ENCODE results near the gene ISM2.

DNA sequence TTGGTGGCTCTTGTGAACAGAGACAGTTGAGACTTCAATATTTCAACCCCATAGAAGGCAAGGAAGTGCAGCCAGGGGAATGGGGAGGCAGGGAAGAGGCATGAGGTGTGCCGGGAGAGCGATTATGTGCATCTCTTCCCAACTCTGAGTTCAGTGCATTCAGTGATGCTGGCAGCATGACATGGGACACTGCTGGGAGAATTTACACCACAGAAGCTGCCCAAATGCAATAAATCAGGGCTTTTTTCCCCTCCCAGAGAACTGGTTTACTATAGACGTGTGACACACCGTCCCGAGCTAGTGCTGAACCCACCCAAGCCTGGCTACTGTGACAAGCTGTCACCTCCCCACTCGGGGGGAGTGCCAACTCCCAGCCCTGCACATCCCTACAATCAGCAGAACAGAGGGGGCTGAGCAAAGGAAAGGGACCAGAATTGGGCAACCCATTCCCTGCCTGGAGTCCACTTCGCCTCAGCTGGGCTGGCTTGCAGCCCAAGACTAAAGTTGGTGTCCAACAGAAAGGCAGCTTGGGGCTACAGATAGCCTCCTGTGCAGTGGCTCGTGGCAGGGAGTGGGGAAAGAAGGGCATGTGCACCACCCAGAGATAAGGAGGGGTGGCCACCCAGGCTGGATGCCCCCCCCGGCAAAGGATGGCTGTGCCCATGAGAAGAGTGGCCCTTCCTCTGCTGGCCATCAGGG is 24.0 kb downstream of the ISM2 start:
- TF ChIP-seq CTCF (IDR thresholded peaks at IDR 0.05), result no peak
- no peak for TF ChIP-seq POLR2A (IDR thresholded peaks at IDR 0.05)
- TF ChIP-seq EP300 (IDR thresholded peaks at IDR 0.05), result no peak
